GM23338 (cell line): ENCODE data around the gene NKD1. TPM values are rescaled to one million over a fixed set of nuclear protein-coding genes. Genes with fewer than 3 reads are reported as not detected.

Source experiments
- ATAC-seq: fragments of 200-7000 bp; cut with Tn5 transposase; 3 replicates; pipeline ENCODE4 v1.9.1; 2020
- DNase-seq: peaks from one replicate; pipeline ENCODE4 v3.0.0-alpha.2; 2015; ENCODE audit warnings: low spot score
- H2AFZ ChIP-seq: fragments of 200-600 bp; sonication (generic); 2 replicates; pipeline ENCODE4 v1.8.0; 2016; ENCODE audit warnings: antibody characterized with exemption, mild to moderate bottlenecking, moderate library complexity
- H3F3A ChIP-seq: fragments of 200-600 bp; sonication (generic); replicated peaks from 2 replicates; pipeline ENCODE4 v1.8.0; 2017; ENCODE audit warnings: antibody characterized with exemption, mixed run types, low read depth
- H3K27ac ChIP-seq: fragments of 200-600 bp; sonication (generic); 2 replicates; pipeline ENCODE4 v1.6.1; 2016; ENCODE audit warnings: low read depth
- H3K27me3 ChIP-seq: fragments of 200-600 bp; sonication (generic); 2 replicates; pipeline ENCODE4 v1.8.0; 2016; ENCODE audit warnings: mild to moderate bottlenecking, mixed run types, moderate library complexity; ENCODE audit not compliant: insufficient read depth
- H3K36me3 ChIP-seq: fragments of 200-600 bp; sonication (generic); 2 replicates; pipeline ENCODE4 v1.8.0; 2016; ENCODE audit warnings: mild to moderate bottlenecking; ENCODE audit not compliant: insufficient read depth
- H3K4me1 ChIP-seq: fragments of 200-600 bp; sonication (generic); 2 replicates; pipeline ENCODE4 v1.8.0; 2016; ENCODE audit warnings: mild to moderate bottlenecking, moderate library complexity; ENCODE audit not compliant: insufficient read depth
- H3K4me2 ChIP-seq: fragments of 200-600 bp; sonication (generic); 2 replicates; pipeline ENCODE4 v1.7.1; 2017; ENCODE audit warnings: mixed run types
- H3K4me3 ChIP-seq: fragments of 200-600 bp; sonication (generic); 2 replicates; pipeline ENCODE4 v1.6.1; 2016; ENCODE audit warnings: mixed run types
- H3K79me2 ChIP-seq: fragments of 200-600 bp; sonication (generic); replicated peaks from 2 replicates; pipeline ENCODE4 v1.8.0; 2017; ENCODE audit warnings: mild to moderate bottlenecking; ENCODE audit not compliant: insufficient read depth
- H3K9me2 ChIP-seq: fragments of 200-600 bp; sonication (generic); 2 replicates; pipeline ENCODE4 v1.8.0; 2017; ENCODE audit not compliant: insufficient read depth
- H4K20me1 ChIP-seq: fragments of 200-600 bp; sonication (generic); replicated peaks from 2 replicates; pipeline ENCODE4 v1.8.0; 2017; ENCODE audit warnings: mild to moderate bottlenecking; ENCODE audit not compliant: insufficient read depth
- H3K27ac Mint-ChIP-seq: 2 replicates; pipeline ENCODE4 v1.8.0; 2020; ENCODE audit warnings: inconsistent platforms, mild to moderate bottlenecking, moderate library complexity, mixed read lengths
- H3K27me3 Mint-ChIP-seq: 3 replicates; pipeline ENCODE4 v1.8.0; 2022; ENCODE audit warnings: low read depth, mild to moderate bottlenecking, moderate library complexity, mixed read lengths, inconsistent platforms; ENCODE audit not compliant: insufficient read depth, poor library complexity
- H3K36me3 Mint-ChIP-seq: 3 replicates; pipeline ENCODE4 v1.8.0; 2021; ENCODE audit warnings: low read depth, mild to moderate bottlenecking, inconsistent platforms, moderate library complexity, mixed read lengths
- H3K4me1 Mint-ChIP-seq: 3 replicates; pipeline ENCODE4 v1.8.0; 2020; ENCODE audit warnings: mild to moderate bottlenecking, inconsistent platforms, mixed read lengths
- H3K4me3 Mint-ChIP-seq: 3 replicates; pipeline ENCODE4 v1.8.0; 2021; ENCODE audit warnings: moderate library complexity, mild to moderate bottlenecking, inconsistent platforms, mixed read lengths
- H3K9me3 Mint-ChIP-seq: 3 replicates; pipeline ENCODE4 v1.8.0; 2020; ENCODE audit warnings: moderate library complexity, mild to moderate bottlenecking, inconsistent platforms, mixed read lengths
- CTCF ChIP-seq, 2 experiments: fragments of 200-600 bp in 1 of 2; sonication (generic) in 1 of 2; conservative IDR thresholded peaks; 2 replicates each; pipeline versions ENCODE4 v1.5.1 to v1.6.1; 2016 to 2017; ENCODE audit warnings: antibody characterized with exemption in 2 of 2, low read depth in 2 of 2, mild to moderate bottlenecking in 2 of 2, moderate library complexity in 1 of 2
- ETS1 ChIP-seq: IDR thresholded peaks from 2 replicates; pipeline ENCODE4 v1.6.1; 2016; ENCODE audit warnings: antibody characterized with exemption
- EZH2 ChIP-seq: fragments of 200-600 bp; sonication (generic); IDR thresholded peaks from one replicate; pipeline ENCODE4 v1.8.0; 2017; ENCODE audit warnings: antibody characterized with exemption, mild to moderate bottlenecking, low read depth; ENCODE audit not compliant: unreplicated experiment
- EZH2phosphoT487 ChIP-seq: fragments of 200-600 bp; sonication (generic); IDR thresholded peaks from one replicate; pipeline ENCODE4 v1.8.1; 2018; ENCODE audit warnings: antibody characterized with exemption; ENCODE audit not compliant: unreplicated experiment
- JUNB ChIP-seq: IDR thresholded peaks from one replicate; pipeline ENCODE4 v1.6.1; 2016; ENCODE audit warnings: antibody characterized with exemption; ENCODE audit not compliant: unreplicated experiment
- POLR2AphosphoS5 ChIP-seq: IDR thresholded peaks from 2 replicates; pipeline ENCODE4 v1.6.1; 2016; ENCODE audit warnings: antibody characterized with exemption, low read depth
- REST ChIP-seq: IDR thresholded peaks from one replicate; pipeline ENCODE4 v1.6.1; 2018; ENCODE audit warnings: antibody characterized with exemption; ENCODE audit not compliant: unreplicated experiment
- ZNF114 ChIP-seq: fragments of 250-450 bp; sonication (Bioruptor Pico); IDR thresholded peaks from 2 replicates; pipeline ENCODE4 v1.5.0; 2020; ENCODE audit warnings: mild to moderate bottlenecking, moderate library complexity
- ZNF331 ChIP-seq: fragments of 250-450 bp; sonication (Bioruptor Pico); IDR thresholded peaks from 2 replicates; pipeline ENCODE4 v1.5.0; 2020; ENCODE audit warnings: low read depth, mild to moderate bottlenecking, moderate library complexity
- polyA plus RNA-seq: library from polyadenylated mRNA; unstranded; fragments of >200 nt; fragmentation: Nextera tagmentation; extraction: Ambion mirVana; gene quantifications from 2 replicates; pipeline ENCODE4 v1.2.1, GENCODE V29; 2016
- total RNA-seq: library from RNA; depleted of rRNA; stranded (reverse); fragments of >200 nt; shearing (Covaris generic); gene quantifications from 2 replicates; pipeline ENCODE4 v1.2.3, GENCODE V29; 2014

The NKD1 gene
- total and polyA plus RNA-seq, 2 experiments from 2014 or later = 2.1 to 2.3 TPM

- no peak for TF ChIP-seq CTCF (conservative IDR thresholded peaks at IDR 0.05; ENCODE audit: low read depth in 2 of 2)
- no peak for TF ChIP-seq ZNF114 (CRISPR knock-in tag)
These were observed 32.1 kb downstream of the NKD1 start (continued) for GRCh38 chr16:50580180-50580798.

GRCh38 chr16:50581845-50582244, 33.6 kb downstream of the NKD1 start:
- ATAC-seq (no peak), DNase-seq (no peak)
- H3K27ac ChIP-seq = no peak overlapping the region
- no peaks in the 10 kb centered on the region for H3K27me3 Mint-ChIP-seq
- H3K9me3 Mint-ChIP-seq = no peaks in the 10 kb centered on the region
- no peaks in the 10 kb centered on the region; the same call in 1 of the 2 replicates for H3K4me1 ChIP-seq
- H2AFZ ChIP-seq = no peak overlapping the region
- H3K36me3 Mint-ChIP-seq = no peaks in the 10 kb centered on the region; the same call in 2 of the 3 replicates
- no peaks in the 10 kb centered on the region for H4K20me1 ChIP-seq
- H3K4me3 ChIP-seq = no peak overlapping the region
- H3K4me2 ChIP-seq = no peak overlapping the region
- no peaks in the 10 kb centered on the region for H3K9me2 ChIP-seq
- H3K4me1 Mint-ChIP-seq = peaks cover 17% of the 10 kb centered on the region
- no peak overlapping the region for H3K4me3 Mint-ChIP-seq
- H3K27me3 ChIP-seq = no peaks in the 10 kb centered on the region
- no peaks in the 10 kb centered on the region for H3K36me3 ChIP-seq
- no peaks in the 10 kb centered on the region for H3K79me2 ChIP-seq
- H3F3A ChIP-seq = no peaks in the 10 kb centered on the region
- H3K27ac Mint-ChIP-seq = 0 out of 2 replicates have a peak overlapping the region, but pooled peaks have one; percentile 33
- TF ChIP-seq ETS1 = no peak
- TF ChIP-seq ZNF114 (CRISPR knock-in tag) = no peak
- no peak for TF ChIP-seq EZH2phosphoT487
- TF ChIP-seq JUNB = no peak
- TF ChIP-seq REST = no peak
- no peak for TF ChIP-seq EZH2
- no peak for TF ChIP-seq POLR2AphosphoS5
- TF ChIP-seq CTCF (conservative IDR thresholded peaks at IDR 0.05; ENCODE audit: low read depth in 2 of 2) = no peak
- TF ChIP-seq ZNF331 (CRISPR knock-in tag) = no peak
